ENCODE results near the gene LRTM2.

LRTM2 gene

GRCh38 chr12:1793426-1794210 lies 26.7 kb upstream of the LRTM2 start:
- TF ChIP-seq CTCF (IDR thresholded peaks at IDR 0.05; ENCODE audit: low read depth, low read length, missing control alignments), result no peak
- DNase-seq (ENCODE audit: extremely low read depth, low read depth), result no peak
- H3K4me3 ChIP-seq (replicated peaks; ENCODE audit: low read depth, low read length), result no peak overlapping the region

DNA sequence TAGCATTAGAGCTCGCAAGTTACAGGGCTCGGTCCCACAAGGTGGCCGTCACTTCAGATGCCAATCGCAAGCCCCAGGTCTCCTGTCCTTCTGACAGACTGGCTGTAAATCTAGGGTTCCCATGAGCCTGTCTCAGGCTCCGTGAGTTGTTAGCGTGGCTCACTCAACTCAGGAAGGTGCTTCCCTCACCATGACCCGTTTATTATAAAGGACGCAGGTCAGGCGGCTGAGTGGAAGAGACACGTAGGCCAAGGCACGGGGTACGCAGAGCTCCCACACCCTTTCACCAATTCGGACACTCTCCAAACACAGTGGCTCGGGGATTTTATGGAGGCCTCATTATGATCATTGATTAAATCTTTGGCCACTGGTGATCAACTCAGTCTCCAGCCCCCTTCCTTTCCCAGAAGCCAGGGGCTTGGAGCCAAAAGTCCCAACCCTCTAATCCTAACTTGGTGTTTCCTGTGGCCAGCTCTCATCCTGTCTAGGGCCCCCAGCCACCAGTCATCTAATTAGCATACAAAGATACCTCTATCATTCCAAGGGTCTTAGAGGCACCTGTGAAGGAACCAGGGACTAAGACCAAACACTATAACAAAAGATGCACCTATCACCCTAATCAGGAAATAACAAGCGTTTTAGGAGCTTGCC lies 25.8 kb upstream of the LRTM2 start:
- DNase-seq (ENCODE audit: extremely low read depth, low read depth), result no peak
- no peak overlapping the region for H3K4me3 ChIP-seq (replicated peaks; ENCODE audit: low read depth, low read length)
- TF ChIP-seq CTCF (IDR thresholded peaks at IDR 0.05; ENCODE audit: low read depth, low read length, missing control alignments), result no peak

DNA sequence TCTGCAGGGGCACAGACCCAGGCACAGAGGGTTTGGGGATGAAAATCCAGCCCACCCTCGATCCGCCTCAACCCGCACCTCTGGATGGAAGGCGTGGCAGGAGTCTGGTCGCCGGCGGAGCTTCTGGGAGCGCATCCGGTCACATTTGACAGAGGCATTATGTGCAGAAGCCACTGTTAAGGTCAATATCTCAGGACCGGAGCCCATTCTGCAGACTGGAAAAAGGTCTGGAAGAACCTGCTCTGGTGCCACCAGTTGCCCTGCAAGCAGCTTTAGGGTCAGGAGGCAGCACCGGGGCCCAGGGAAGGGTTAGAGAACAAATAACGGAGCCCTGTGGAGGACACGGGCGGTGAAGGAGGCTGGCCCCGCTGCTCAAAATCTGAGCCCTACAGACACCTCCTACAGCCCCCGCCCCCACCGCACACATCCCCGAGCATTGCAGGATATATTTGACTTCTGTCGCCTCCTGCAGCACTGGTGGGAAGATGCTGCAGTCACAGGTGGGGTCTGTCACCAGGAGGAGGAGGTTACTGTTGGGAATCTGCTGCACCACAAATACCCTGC lies 25.1 kb upstream of the LRTM2 start:
- H3K4me3 ChIP-seq (replicated peaks; ENCODE audit: low read depth, low read length), result no peak overlapping the region
- TF ChIP-seq CTCF (IDR thresholded peaks at IDR 0.05; ENCODE audit: low read depth, low read length, missing control alignments), result no peak
- no peak for DNase-seq (ENCODE audit: extremely low read depth, low read depth)

DNA sequence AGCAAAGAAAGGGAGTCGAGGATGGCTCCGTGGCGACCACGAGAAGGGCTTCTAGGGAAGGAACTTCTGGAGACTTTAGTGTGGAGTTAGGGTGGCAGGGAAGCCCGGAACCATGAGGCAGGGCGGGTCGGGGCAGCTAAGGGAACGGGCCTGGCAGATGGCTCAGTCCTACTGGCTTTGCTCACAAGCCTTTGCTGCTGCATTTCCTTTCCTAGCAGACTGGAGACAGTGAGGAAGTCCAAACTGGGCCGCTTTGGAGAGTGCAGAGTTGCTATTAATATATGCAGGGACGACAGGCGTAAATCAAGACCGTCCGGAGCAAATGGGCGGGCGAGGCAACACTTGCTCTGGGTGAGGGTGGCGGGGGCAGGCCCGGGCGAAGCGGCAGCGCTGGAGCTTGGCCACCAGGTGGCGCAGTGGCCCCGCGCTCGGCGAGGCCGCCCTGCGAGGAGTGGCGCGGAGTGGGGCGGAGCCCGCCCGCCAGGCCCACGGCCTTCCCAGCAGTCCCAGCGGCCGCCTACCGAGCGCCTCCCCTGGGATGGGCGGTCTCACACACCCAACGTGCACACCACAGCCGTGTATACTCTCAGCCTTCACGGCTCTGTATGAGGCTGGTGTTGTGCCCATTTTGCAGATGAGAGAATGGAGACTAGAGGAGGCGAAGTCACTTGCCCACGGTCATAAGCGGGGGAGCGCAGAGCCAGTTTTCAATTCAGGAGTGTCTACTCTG lies 24.4 kb upstream of the LRTM2 start:
- DNase-seq (ENCODE audit: extremely low read depth, low read depth), result peak; percentile 71
- peak overlapping the region; percentile 50 for H3K4me3 ChIP-seq (replicated peaks; ENCODE audit: low read depth, low read length)
- TF ChIP-seq CTCF (IDR thresholded peaks at IDR 0.05; ENCODE audit: low read depth, low read length, missing control alignments), result peak; percentile 73

- DNase-seq (ENCODE audit: extremely low read depth, low read depth), result no peak
- no peak for TF ChIP-seq CTCF (IDR thresholded peaks at IDR 0.05; ENCODE audit: low read depth, low read length, missing control alignments)
- peak overlapping the region; percentile 50 for H3K4me3 ChIP-seq (replicated peaks; ENCODE audit: low read depth, low read length)
These were observed 23.8 kb upstream of the LRTM2 start for GRCh38 chr12:1796515-1797010.

DNA sequence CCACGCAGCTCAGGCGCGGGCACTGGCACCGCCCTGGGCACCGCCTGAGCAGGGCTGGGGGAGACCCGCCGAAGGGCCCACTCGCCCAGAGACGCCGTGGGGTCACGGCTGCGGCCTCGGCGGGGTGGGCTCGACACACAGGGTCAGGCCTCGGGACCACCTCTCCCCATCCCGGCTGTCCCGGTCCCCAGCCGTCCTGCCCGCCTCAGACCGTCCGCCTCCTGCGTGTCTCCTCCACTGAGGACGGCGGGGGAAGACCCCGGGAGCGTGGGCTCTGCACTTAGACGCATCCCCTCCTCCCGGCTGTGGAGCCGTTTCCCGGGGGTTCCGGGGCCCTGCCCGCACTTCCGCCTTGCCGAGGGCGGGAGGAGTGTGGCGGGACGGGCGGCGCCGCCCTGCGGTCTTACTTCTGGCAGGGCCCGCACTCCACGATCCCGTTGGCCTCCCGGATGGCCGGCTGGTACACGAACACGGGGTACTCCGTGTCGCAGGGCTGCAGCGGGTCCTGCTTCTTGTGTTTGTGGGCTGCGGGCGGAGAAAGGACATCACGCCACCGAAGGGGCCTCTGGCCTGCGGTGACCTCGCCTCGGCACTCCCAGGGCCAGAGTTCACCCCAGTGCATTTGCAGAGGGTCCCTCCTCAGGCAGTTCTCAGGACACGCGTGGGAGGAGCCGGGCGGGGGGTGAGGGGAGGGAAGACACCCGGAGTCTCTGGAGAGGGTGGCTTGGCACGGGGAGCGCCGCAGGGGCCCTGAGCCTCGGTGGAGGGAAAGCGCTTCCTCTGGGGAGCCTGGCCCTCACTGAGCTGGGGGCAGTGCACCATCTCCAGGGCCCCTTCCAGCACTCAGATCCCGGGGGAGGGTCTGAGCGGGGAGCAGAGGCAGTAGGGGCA lies 23.1 kb upstream of the LRTM2 start:
- DNase-seq (ENCODE audit: extremely low read depth, low read depth), result no peak
- TF ChIP-seq CTCF (IDR thresholded peaks at IDR 0.05; ENCODE audit: low read depth, low read length, missing control alignments), result no peak
- peak overlapping the region; percentile 50 for H3K4me3 ChIP-seq (replicated peaks; ENCODE audit: low read depth, low read length)
